MV-4-11 (cell line): ENCODE data around the gene AGGF1.
A peak's percentile ranks its signal among the peaks of the same experiment; 100 is the strongest.
"Not testable (repeated sequence)": the region's sequence is repeated elsewhere in the genome, so short reads cannot be mapped to it uniquely, and the experiment has no call there.

Experiments used
- DNase-seq: peaks from one replicate; lab custom pipeline; 2025; lab: John Stamatoyannopoulos, UW

AGGF1 gene

GRCh38 chr5:77087484-77088261 is 57.5 kb downstream of the AGGF1 start:
- DNase-seq: peak; percentile 21

- DNase-seq: no peak
Observed at GRCh38 chr5:77095189-77095588, 65.0 kb downstream of the AGGF1 start.

GRCh38 chr5:77101298-77101697 is 71.1 kb downstream of the AGGF1 start:
- no peak for DNase-seq

GRCh38 chr5:77102549-77102948 is 72.3 kb downstream of the AGGF1 start:
- no peak for DNase-seq

- no peak for DNase-seq
Observed at GRCh38 chr5:77103457-77103856, 73.3 kb downstream of the AGGF1 start.

GRCh38 chr5:77104813-77105212 is 74.6 kb downstream of the AGGF1 start:
- DNase-seq: no peak

- DNase-seq: not testable (repeated sequence)
Observed at GRCh38 chr5:77107035-77107434, 76.8 kb downstream of the AGGF1 start.
